RCC 7860 (cell line): ENCODE data around the gene DDX6.
A peak's percentile ranks its signal among the peaks of the same experiment; 100 is the strongest.

Experiments
- DNase-seq: peaks from one replicate; pipeline ENCODE4 v3.0.0-alpha.2; 2015; ENCODE audit warnings: low spot score
- FAIRE-seq: peaks from 2 replicates; lab custom pipeline; 2012; peaks lifted over from hg19 to GRCh38; lab: Jason Lieb, UNC

Gene DDX6

DNA sequence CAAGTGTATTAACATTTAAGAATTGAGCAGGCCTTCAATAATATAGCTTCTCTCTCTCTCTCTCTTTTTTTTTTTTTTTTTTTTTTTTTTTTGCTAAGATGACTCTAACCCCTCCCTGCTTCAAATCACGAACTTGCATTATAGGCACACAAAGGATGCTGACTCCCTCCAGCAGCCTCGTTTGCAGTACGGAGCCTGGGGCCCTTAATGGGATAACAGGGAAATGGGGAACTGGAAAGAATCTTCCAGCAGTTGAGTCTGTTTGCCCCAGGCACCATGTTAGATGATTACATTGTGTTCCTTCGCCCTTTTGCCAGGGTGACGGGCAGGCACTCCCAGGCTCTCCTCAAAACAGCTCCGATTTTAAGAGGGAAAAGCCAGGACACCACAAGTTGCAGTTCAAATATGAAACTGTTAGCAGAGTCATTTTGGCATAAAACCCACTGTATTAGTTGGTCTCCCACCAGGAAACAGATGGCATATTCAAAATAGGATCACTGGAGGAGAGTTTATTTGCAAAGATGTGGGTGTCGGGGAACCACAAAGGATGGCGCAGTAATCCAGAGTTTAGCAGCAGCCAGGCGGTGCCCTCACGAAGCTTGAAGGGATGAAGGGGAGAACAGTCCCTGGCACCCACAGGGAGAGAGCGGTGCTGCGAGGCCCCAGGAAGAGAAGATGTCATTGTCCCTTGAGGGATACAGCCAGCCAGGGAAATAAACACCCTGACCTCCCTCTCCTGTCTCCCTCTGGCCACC lies 85.0 kb downstream of the DDX6 start:
- FAIRE-seq (no peak), DNase-seq (no peak)

DNA sequence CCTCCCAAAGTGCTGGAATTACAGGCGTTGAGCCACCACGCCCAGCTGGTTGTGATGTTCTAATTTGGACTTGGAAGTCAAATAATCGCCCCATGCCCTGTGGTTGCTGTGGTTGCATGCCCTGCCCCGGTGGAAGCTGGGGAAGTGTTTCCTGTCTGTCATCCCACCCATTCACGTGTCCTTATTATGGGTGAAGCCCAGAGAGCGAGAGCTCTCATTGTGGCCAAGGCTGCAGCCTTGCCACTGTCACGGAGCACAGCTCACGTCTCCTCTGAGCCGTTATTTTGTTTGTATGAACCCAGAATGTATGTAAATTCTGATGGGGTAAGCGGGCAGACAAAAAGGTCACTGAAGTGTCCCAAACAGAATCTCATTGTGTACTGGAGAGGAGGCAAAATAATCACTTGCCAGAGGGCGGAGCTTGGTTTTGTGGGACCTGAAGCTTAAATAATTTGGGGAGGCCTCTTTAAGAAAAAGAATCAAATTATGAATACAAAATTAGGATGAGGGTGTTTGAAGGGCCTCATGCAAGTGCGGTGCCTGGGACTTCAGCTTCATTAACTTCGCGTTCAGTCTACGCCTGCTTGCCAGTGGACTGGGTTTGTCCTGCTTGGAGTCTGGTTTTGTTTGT lies 85.7 kb downstream of the DDX6 start:
- DNase-seq = peak; percentile 15
- no peak for FAIRE-seq

DNA sequence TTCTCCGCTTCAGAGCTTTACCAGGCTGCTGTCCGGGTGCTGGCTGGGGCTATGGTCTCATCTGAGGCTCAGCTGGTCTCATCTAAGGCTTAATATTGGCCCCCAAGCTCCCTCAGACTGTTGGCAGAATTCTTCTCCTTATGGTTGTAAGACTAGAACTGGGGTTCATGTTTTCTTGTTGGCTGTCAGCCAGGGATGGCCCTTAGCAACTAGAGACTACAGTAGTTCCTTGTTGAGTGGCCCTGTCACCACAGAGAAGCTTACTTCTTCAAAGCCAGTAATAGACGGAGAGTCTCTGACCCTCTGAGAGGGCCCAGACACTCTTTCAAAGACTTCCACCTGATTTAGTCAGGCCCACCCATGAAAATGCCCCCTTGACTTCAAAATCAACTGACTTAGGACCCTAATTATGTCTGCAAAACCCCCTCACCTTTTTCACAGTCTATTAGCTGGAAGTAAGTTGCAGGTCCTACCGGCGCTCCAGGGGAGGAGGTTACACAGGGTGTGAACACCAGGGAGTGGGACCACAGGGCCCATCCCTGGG lies 87.3 kb downstream of the DDX6 start:
- no peak for FAIRE-seq

DNA sequence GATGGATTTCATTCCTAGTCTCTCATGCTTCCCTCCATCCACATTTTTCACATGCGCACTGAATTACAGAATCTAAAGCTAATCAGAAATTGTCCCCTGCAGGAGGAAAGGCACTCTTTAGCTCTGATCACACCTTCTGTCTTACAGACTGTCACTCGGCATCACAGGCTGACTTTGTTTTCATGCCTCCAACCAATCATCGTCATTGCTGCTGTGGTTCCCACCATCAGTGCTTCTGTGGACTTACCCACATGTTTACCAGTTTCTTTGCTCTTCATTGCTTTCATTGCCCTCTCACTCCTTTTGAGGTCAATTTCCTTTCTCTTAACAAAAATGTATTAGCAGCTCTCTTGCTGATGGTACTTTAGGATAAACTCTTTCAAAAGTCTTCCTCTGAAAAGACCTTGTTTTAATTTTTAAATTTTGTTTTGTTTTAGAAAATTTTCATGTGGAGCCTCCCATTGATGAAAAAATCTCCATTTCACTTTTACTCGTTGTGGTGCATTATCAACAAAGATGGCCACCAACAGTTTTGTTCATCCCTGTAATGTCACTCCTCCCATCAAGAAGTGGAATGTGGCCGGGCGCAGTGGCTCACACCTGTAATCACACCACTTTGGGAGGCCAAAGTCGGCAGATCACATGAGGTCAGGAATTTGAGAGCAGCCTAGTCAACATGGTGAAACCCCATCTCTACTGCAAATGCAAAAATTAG lies 91.3 kb downstream of the DDX6 start:
- DNase-seq (no peak), FAIRE-seq (no peak)

More for the DNA sequence above, 87.3 kb downstream of the DDX6 start:
- DNase-seq = no peak
